HEK293T (cell line): Measurements from ENCODE around the gene EMX1.

Experiments
- CTBP1 ChIP-seq: fragments of 450-650 bp; IDR thresholded peaks from 2 replicates; pipeline ENCODE4 v1.6.1; 2016; ENCODE audit warnings: borderline replicate concordance
- ELF4 ChIP-seq: fragments of 450-650 bp; IDR thresholded peaks from 2 replicates; pipeline ENCODE4 v1.6.1; 2017; ENCODE audit warnings: antibody characterized with exemption

DNA sequence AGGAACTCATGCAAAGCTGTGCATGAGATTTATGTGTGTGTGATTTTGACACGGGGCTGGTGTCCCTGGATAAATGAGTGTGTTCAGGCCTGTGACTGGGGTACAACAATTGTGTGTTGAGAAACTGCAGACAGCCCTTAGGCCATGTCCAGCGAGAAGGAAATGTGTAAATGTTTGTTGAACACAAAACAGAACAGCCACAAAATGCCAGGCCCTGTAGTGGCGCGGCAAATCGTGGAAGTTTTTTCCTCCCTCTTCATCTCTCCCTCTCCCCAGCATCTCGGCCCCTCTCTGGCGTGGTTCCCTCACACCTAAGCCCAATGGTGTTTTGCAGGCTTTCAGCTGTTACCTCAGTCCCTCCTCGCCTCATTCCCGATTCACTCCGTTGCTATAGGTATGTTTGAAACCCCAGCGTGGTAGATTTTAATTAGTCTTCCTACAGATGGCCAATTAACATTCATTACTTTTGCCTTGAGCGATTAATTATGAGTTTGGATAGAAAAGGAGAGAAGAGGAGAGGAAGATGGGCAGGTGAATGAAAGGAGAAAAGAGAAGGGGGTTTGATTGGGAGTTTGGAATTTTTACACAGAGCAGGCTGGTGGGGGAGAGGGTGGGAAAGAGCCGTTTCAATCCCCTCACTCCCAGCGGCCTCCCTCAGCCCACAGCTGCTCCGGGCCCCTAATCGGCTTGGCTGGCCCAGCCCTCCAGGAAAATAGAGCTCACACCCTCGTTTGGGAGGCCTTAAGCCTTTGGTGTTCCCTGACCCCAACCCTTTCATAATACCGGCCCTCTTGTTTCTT lies 19.3 kb upstream of the EMX1 start:
- TF ChIP-seq CTBP1 (no peak), ELF4 (no peak)
